B cell (primary cell): ENCODE data around the gene PPIP5K1.

Source experiments
- CTCF ChIP-seq: fragments of 200-600 bp; IDR thresholded peaks from one replicate; pipeline ENCODE4 v1.8.0; 2022; ENCODE audit warnings: antibody characterized with exemption, mild to moderate bottlenecking
- EZH2 ChIP-seq: IDR thresholded peaks from 2 replicates; pipeline ENCODE4 v1.6.1; 2012; ENCODE audit warnings: borderline replicate concordance, low read depth, mild to moderate bottlenecking, moderate library complexity, low read length; ENCODE audit not compliant: insufficient read depth, poor library complexity, severe bottlenecking

GRCh38 chr15:43516801-43517353, 73.1 kb downstream of the PPIP5K1 start:
- TF ChIP-seq CTCF = no peak
- TF ChIP-seq EZH2 = no peak
